HepG2 (cell line): ENCODE data around the gene NSFL1C. TPM values are rescaled to one million over a fixed set of nuclear protein-coding genes. Genes with fewer than 3 reads are reported as not detected.

Experiments used
- ETV6 ChIP-seq: sonication (generic); formaldehyde crosslinking; conservative IDR thresholded peaks from 2 replicates; pipeline ENCODE4 v1.4.0; 2020; ENCODE audit warnings: missing genetic modification reagents
- KLF9 ChIP-seq: IDR thresholded peaks from 2 replicates; pipeline ENCODE4 v1.6.1; 2016; ENCODE audit warnings: low read depth
- MATR3 ChIP-seq: sonication (generic); formaldehyde crosslinking; IDR thresholded peaks from 2 replicates; pipeline ENCODE4 v1.4.0; 2020; ENCODE audit warnings: missing genetic modification reagents
- PAX8 ChIP-seq: sonication (generic); formaldehyde crosslinking; IDR thresholded peaks from 2 replicates; pipeline ENCODE4 v1.8.0; 2022; ENCODE audit warnings: mild to moderate bottlenecking, missing genetic modification reagents, borderline replicate concordance
- RCOR2 ChIP-seq: IDR thresholded peaks from 2 replicates; pipeline ENCODE4 v1.6.1; 2016; ENCODE audit warnings: missing biosample characterization, missing genetic modification reagents
- REL ChIP-seq: sonication (generic); formaldehyde crosslinking; conservative IDR thresholded peaks from 2 replicates; pipeline ENCODE4 v1.8.0; 2022; ENCODE audit warnings: mild to moderate bottlenecking, missing genetic modification reagents, moderate library complexity
- RFXAP ChIP-seq: sonication (generic); formaldehyde crosslinking; IDR thresholded peaks from 2 replicates; pipeline ENCODE4 v1.4.0; 2020; ENCODE audit warnings: missing genetic modification reagents, borderline replicate concordance
- SMAD3 ChIP-seq: sonication (generic); formaldehyde crosslinking; IDR thresholded peaks from 2 replicates; pipeline ENCODE4 v1.4.0; 2020; ENCODE audit warnings: missing genetic modification reagents
- SNAPC2 ChIP-seq: sonication (generic); formaldehyde crosslinking; IDR thresholded peaks from 2 replicates; pipeline ENCODE4 v1.8.1; 2022; ENCODE audit warnings: mild to moderate bottlenecking, missing genetic modification reagents
- SOX5 ChIP-seq: IDR thresholded peaks from 2 replicates; pipeline ENCODE4 v1.6.1; 2016; ENCODE audit warnings: borderline replicate concordance
- TAF1 ChIP-seq: sonication (generic); formaldehyde crosslinking; IDR thresholded peaks from 2 replicates; pipeline ENCODE4 v1.4.0; 2020; ENCODE audit warnings: missing genetic modification reagents
- ZBTB7A ChIP-seq: sonication (generic); formaldehyde crosslinking; IDR thresholded peaks from 2 replicates; pipeline ENCODE4 v1.8.0; 2022; ENCODE audit warnings: mild to moderate bottlenecking, missing genetic modification reagents
- ZMAT3 ChIP-seq: sonication (generic); formaldehyde crosslinking; conservative IDR thresholded peaks from 2 replicates; pipeline ENCODE4 v1.7.0; 2021; ENCODE audit warnings: missing genetic modification reagents
- ZMYM3 ChIP-seq: sonication (generic); formaldehyde crosslinking; IDR thresholded peaks from 2 replicates; pipeline ENCODE4 v1.5.1; 2020; ENCODE audit warnings: mild to moderate bottlenecking, missing genetic modification reagents
- ZNF546 ChIP-seq: sonication (generic); formaldehyde crosslinking; conservative IDR thresholded peaks from 2 replicates; pipeline ENCODE4 v1.8.1; 2023; ENCODE audit warnings: mild to moderate bottlenecking, missing genetic modification reagents
- ZNF549 ChIP-seq: sonication (generic); formaldehyde crosslinking; IDR thresholded peaks from 2 replicates; pipeline ENCODE4 v1.5.0; 2020; ENCODE audit warnings: missing genetic modification reagents
- polyA plus RNA-seq, 8 experiments: library from polyadenylated mRNA; depleted of rRNA in 3 of 8; stranded (reverse) in 7 of 8; unstranded in 1 of 8; fragments of >200 nt; fragmentation: Illumina TruSeq in 4 of 8; extraction: Trizol in 4 of 8; gene quantifications; 2 replicates each; pipeline versions ENCODE4 v1.2.1 to v1.2.3, GENCODE V29; 2011 to 2016; ENCODE audit warnings: low read depth in 4 of 8, missing spikeins in 1 of 8, mixed read lengths in 1 of 8; ENCODE audit not compliant: insufficient read depth in 1 of 8
- total RNA-seq, 5 experiments: library from RNA; depleted of rRNA; stranded (reverse); fragments of >200 nt; fragmentation: Illumina TruSeq; extraction: Trizol; gene quantifications; 2 replicates each; pipeline ENCODE4 v1.2.3, GENCODE V29; 2016; ENCODE audit warnings: low read depth in 1 of 5
- TF ChIP-seq, protein P1 (sequence below): sonication (generic); formaldehyde crosslinking; conservative IDR thresholded peaks from 2 replicates; pipeline ENCODE4 v1.5.0; 2020; ENCODE audit warnings: missing genetic modification reagents
- TF ChIP-seq, protein P2 (sequence below): sonication (generic); formaldehyde crosslinking; IDR thresholded peaks from 2 replicates; pipeline ENCODE4 v1.5.1; 2020; ENCODE audit warnings: mild to moderate bottlenecking, missing genetic modification reagents, moderate library complexity
- TF ChIP-seq, protein P3 (sequence below): sonication (generic); formaldehyde crosslinking; IDR thresholded peaks from 2 replicates; pipeline ENCODE4 v1.4.0; 2020; ENCODE audit warnings: missing genetic modification reagents, borderline replicate concordance

The NSFL1C gene
- total and polyA plus RNA-seq, 2 of the 13 experiments (the other 11 are each of a cell fraction or from before 2014, with no cell fraction given) = 22.9 to 62.7 TPM

DNA sequence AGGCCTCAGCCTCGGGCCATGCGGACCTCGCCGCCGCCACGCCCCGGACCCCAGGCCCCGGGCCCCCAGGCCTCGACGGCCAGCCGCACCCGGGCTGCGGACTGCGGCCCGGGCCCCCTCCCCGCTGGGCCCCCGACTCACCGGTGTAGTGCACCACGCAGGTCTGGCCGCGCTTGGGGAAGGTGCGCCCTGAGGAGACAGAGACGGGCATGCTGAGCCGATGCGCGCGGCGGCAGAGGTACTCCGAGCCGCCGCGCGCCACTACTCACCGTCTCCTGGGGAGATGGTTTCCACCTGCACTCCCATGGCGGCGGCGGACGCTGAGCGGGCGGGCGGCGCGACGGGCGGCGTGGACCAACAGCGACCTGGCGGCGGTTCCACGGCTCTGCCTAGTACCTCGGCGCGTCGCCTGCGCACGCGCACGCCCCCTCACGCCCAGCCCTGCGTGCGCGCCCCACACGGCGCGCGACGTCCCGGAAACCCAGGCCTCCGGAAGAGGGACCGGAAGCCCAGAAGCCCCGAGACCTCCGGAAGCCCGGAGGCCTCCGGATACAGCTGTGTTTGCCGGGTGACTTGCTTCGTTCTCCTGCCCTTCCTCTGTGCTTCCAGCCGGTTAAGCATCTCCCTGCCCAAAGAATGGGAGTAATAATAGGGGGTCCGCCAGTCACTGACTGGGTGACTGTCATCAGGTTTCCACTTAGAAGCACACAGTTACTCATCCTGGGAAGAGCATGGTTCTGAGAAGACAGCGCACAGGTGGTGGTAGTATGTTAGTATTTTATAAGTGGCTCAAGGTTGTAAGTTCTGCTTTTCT is 73.7 kb downstream of the NSFL1C start, which contains the start of gene FKBP1A (continued):
- TF ChIP-seq SOX5 (CRISPR knock-in tag) = peak; percentile 67; the same call in 1 of the 2 replicates
- TF ChIP-seq, protein P1, sequence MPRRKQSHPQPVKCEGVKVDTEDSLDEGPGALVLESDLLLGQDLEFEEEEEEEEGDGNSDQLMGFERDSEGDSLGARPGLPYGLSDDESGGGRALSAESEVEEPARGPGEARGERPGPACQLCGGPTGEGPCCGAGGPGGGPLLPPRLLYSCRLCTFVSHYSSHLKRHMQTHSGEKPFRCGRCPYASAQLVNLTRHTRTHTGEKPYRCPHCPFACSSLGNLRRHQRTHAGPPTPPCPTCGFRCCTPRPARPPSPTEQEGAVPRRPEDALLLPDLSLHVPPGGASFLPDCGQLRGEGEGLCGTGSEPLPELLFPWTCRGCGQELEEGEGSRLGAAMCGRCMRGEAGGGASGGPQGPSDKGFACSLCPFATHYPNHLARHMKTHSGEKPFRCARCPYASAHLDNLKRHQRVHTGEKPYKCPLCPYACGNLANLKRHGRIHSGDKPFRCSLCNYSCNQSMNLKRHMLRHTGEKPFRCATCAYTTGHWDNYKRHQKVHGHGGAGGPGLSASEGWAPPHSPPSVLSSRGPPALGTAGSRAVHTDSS (CRISPR knock-in tag) = no peak
- peak; percentile 91 for TF ChIP-seq ZMAT3 (CRISPR knock-in tag)
- TF ChIP-seq TAF1 (CRISPR knock-in tag) = peak; percentile 92
- TF ChIP-seq, protein P2, sequence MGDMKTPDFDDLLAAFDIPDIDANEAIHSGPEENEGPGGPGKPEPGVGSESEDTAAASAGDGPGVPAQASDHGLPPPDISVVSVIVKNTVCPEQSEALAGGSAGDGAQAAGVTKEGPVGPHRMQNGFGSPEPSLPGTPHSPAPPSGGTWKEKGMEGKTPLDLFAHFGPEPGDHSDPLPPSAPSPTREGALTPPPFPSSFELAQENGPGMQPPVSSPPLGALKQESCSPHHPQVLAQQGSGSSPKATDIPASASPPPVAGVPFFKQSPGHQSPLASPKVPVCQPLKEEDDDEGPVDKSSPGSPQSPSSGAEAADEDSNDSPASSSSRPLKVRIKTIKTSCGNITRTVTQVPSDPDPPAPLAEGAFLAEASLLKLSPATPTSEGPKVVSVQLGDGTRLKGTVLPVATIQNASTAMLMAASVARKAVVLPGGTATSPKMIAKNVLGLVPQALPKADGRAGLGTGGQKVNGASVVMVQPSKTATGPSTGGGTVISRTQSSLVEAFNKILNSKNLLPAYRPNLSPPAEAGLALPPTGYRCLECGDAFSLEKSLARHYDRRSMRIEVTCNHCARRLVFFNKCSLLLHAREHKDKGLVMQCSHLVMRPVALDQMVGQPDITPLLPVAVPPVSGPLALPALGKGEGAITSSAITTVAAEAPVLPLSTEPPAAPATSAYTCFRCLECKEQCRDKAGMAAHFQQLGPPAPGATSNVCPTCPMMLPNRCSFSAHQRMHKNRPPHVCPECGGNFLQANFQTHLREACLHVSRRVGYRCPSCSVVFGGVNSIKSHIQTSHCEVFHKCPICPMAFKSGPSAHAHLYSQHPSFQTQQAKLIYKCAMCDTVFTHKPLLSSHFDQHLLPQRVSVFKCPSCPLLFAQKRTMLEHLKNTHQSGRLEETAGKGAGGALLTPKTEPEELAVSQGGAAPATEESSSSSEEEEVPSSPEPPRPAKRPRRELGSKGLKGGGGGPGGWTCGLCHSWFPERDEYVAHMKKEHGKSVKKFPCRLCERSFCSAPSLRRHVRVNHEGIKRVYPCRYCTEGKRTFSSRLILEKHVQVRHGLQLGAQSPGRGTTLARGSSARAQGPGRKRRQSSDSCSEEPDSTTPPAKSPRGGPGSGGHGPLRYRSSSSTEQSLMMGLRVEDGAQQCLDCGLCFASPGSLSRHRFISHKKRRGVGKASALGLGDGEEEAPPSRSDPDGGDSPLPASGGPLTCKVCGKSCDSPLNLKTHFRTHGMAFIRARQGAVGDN (CRISPR knock-in tag) = peak; percentile 94
- peak; percentile 74 for TF ChIP-seq PAX8
- peak; percentile 90 for TF ChIP-seq SMAD3 (CRISPR knock-in tag)
- TF ChIP-seq MATR3 (CRISPR knock-in tag) = no peak
- TF ChIP-seq ZBTB7A (CRISPR knock-in tag) = no peak; the same call in 1 of the 2 replicates
- peak; percentile 53; the same call in 1 of the 2 replicates for TF ChIP-seq RCOR2
- TF ChIP-seq SNAPC2 (CRISPR knock-in tag) = no peak; the same call in 1 of the 2 replicates
- no peak for TF ChIP-seq ZNF549 (CRISPR knock-in tag)
- TF ChIP-seq KLF9 = 0 out of 2 replicates have a peak, but pooled peaks have one; percentile 28
- no peak for TF ChIP-seq REL (CRISPR knock-in tag)
- TF ChIP-seq ETV6 = peak; percentile 89
- TF ChIP-seq, protein P3, sequence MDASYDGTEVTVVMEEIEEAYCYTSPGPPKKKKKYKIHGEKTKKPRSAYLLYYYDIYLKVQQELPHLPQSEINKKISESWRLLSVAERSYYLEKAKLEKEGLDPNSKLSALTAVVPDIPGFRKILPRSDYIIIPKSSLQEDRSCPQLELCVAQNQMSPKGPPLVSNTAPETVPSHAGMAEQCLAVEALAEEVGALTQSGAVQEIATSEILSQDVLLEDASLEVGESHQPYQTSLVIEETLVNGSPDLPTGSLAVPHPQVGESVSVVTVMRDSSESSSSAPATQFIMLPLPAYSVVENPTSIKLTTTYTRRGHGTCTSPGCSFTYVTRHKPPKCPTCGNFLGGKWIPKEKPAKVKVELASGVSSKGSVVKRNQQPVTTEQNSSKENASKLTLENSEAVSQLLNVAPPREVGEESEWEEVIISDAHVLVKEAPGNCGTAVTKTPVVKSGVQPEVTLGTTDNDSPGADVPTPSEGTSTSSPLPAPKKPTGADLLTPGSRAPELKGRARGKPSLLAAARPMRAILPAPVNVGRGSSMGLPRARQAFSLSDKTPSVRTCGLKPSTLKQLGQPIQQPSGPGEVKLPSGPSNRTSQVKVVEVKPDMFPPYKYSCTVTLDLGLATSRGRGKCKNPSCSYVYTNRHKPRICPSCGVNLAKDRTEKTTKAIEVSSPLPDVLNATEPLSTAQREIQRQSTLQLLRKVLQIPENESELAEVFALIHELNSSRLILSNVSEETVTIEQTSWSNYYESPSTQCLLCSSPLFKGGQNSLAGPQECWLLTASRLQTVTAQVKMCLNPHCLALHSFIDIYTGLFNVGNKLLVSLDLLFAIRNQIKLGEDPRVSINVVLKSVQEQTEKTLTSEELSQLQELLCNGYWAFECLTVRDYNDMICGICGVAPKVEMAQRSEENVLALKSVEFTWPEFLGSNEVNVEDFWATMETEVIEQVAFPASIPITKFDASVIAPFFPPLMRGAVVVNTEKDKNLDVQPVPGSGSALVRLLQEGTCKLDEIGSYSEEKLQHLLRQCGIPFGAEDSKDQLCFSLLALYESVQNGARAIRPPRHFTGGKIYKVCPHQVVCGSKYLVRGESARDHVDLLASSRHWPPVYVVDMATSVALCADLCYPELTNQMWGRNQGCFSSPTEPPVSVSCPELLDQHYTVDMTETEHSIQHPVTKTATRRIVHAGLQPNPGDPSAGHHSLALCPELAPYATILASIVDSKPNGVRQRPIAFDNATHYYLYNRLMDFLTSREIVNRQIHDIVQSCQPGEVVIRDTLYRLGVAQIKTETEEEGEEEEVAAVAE (CRISPR knock-in tag) = peak; percentile 68; the same call in 1 of the 2 replicates
- TF ChIP-seq ZMYM3 (CRISPR knock-in tag) = peak; percentile 41; the same call in 1 of the 2 replicates
- TF ChIP-seq ZNF546 (CRISPR knock-in tag) = peak; percentile 98
- peak; percentile 68; the same call in 1 of the 2 replicates for TF ChIP-seq RFXAP (CRISPR knock-in tag)
